GM19240 (cell line): Measurements from ENCODE around the gene RAP1B.

ENCODE experiments used
- DNase-seq: peaks from one replicate; pipeline ENCODE4 v3.0.0; 2011; ENCODE audit warnings: low spot score; ENCODE audit not compliant: insufficient read length

RAP1B gene

DNA sequence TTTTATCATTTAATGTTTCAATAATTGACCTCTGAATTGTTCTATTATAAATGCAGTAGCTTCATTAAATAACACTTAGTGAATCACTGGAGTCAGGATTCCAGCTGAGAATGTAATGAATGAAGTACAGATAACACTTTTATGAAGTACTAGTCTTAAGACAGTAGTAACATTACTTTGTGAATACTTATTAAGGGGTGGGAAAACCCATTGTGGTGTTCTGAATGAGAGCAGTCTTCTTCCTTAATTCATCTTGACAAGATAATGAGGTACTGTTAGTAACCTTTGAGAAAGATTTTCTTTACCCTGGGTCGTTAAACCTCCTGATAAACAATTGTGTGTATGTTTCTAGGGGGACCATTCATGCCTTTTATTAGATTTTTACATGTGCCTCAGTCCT is 88.8 kb downstream of the RAP1B start:
- no peak for DNase-seq
